GM12801 (cell line): Measurements from ENCODE around the gene DAND5.

Source experiments
- CTCF ChIP-seq: IDR thresholded peaks from one replicate; pipeline ENCODE4 v1.5.1; 2011; ENCODE audit warnings: control low read depth; ENCODE audit not compliant: insufficient read length; ENCODE audit errors: extremely low read depth

DAND5 gene

GRCh38 chr19:12939975-12940423 lies 29.4 kb upstream of the DAND5 start:
- no peak for TF ChIP-seq CTCF

- no peak for TF ChIP-seq CTCF
Observed at GRCh38 chr19:12940897-12941296, 28.5 kb upstream of the DAND5 start.

GRCh38 chr19:12943437-12944044 lies 25.8 kb upstream of the DAND5 start:
- no peak for TF ChIP-seq CTCF

- TF ChIP-seq CTCF, result no peak
Observed at GRCh38 chr19:12944104-12944674, 25.2 kb upstream of the DAND5 start.

GRCh38 chr19:12945479-12946091 lies 23.8 kb upstream of the DAND5 start, which contains the start of gene RAD23A:
TSS of gene RAD23A (plus strand) at chr19:12945862. CDS start at chr19:12945949, 87 bp downstream.
- no peak for TF ChIP-seq CTCF

GRCh38 chr19:12946092-12946721 lies 23.2 kb upstream of the DAND5 start:
- no peak for TF ChIP-seq CTCF

GRCh38 chr19:12946731-12947496 lies 22.5 kb upstream of the DAND5 start:
- TF ChIP-seq CTCF, result no peak
